Keratinocyte (primary cell): ENCODE results near the gene NDUFAF5. TPM values are rescaled to one million over a fixed set of nuclear protein-coding genes. Genes with fewer than 3 reads are reported as not detected.
A peak's percentile ranks its signal among the peaks of the same experiment; 100 is the strongest.

Experiments
- DNase-seq: peaks from one replicate; pipeline ENCODE4 v3.0.0-alpha.2; 2011; ENCODE audit warnings: low read depth, missing footprints, low spot score
- FAIRE-seq: peaks from 2 replicates; lab custom pipeline; 2011; peaks lifted over from hg19 to GRCh38; lab: Jason Lieb, UNC
- H2AFZ ChIP-seq: 2 replicates; pipeline ENCODE4 v1.6.0; 2012; ENCODE audit warnings: low read length, control low read depth, inconsistent platforms; ENCODE audit not compliant: control insufficient read depth
- H3K27ac ChIP-seq: 2 replicates; pipeline ENCODE4 v1.5.1; 2011; ENCODE audit warnings: low read length; ENCODE audit not compliant: control insufficient read depth, insufficient read depth
- H3K27me3 ChIP-seq: 3 replicates; pipeline ENCODE4 v1.6.0; 2011; ENCODE audit warnings: low read length; ENCODE audit not compliant: control insufficient read depth, insufficient read depth; ENCODE audit errors: extremely low read depth
- H3K36me3 ChIP-seq, 2 experiments: 2 replicates in 1 of 2; 3 replicates in 1 of 2; pipeline ENCODE4 v1.5.1; 2011; ENCODE audit warnings: low read length in 2 of 2, mild to moderate bottlenecking in 1 of 2; ENCODE audit not compliant: control insufficient read depth in 2 of 2, insufficient read depth in 2 of 2; ENCODE audit errors: extremely low read depth in 1 of 2
- H3K4me1 ChIP-seq: 3 replicates; pipeline ENCODE4 v1.5.1; 2011; ENCODE audit warnings: low read length; ENCODE audit not compliant: control insufficient read depth, insufficient read depth; ENCODE audit errors: extremely low read depth
- H3K4me2 ChIP-seq: 3 replicates; pipeline ENCODE4 v1.6.0; 2011; ENCODE audit warnings: low read depth, low read length; ENCODE audit not compliant: control insufficient read depth, insufficient read depth; ENCODE audit errors: extremely low read depth
- H3K4me3 ChIP-seq, 3 experiments: fragments of 200-600 bp in 1 of 3; sonication (generic) in 1 of 3; 2 replicates in 2 of 3; 3 replicates in 1 of 3; pipeline ENCODE4 v1.5.1; 2011 to 2016; ENCODE audit warnings: low read length in 3 of 3, mild to moderate bottlenecking in 3 of 3, control low read depth in 2 of 3, inconsistent platforms in 1 of 3, low read depth in 1 of 3, mixed read lengths in 1 of 3, mixed run types in 1 of 3, moderate library complexity in 1 of 3; ENCODE audit not compliant: control insufficient read depth in 2 of 3, insufficient read depth in 2 of 3; ENCODE audit errors: extremely low read depth in 1 of 3
- H3K79me2 ChIP-seq: 2 replicates; pipeline ENCODE4 v1.6.0; 2012; ENCODE audit warnings: low read length; ENCODE audit not compliant: control insufficient read depth, insufficient read depth
- H3K9ac ChIP-seq: 3 replicates; pipeline ENCODE4 v1.6.0; 2011; ENCODE audit warnings: low read length; ENCODE audit not compliant: control insufficient read depth, insufficient read depth; ENCODE audit errors: extremely low read depth
- H3K9me1 ChIP-seq: 3 replicates; pipeline ENCODE4 v1.6.0; 2011; ENCODE audit warnings: low read length; ENCODE audit not compliant: control insufficient read depth, insufficient read depth; ENCODE audit errors: extremely low read depth
- H3K9me3 ChIP-seq: 2 replicates; pipeline ENCODE4 v1.5.1; 2012; ENCODE audit warnings: low read depth, low read length; ENCODE audit not compliant: control insufficient read depth
- H4K20me1 ChIP-seq: 3 replicates; pipeline ENCODE4 v1.6.0; 2011; ENCODE audit warnings: low read length; ENCODE audit not compliant: control insufficient read depth, insufficient read depth; ENCODE audit errors: extremely low read depth
- CTCF ChIP-seq, 3 experiments: IDR thresholded peaks in 1 of 3; conservative IDR thresholded peaks in 1 of 3; optimal IDR thresholded peaks in 1 of 3; 2 replicates in 2 of 3; 3 replicates in 1 of 3; pipeline versions ENCODE3 to v1.5.1; 2011; ENCODE audit warnings: low read length in 3 of 3, mild to moderate bottlenecking in 3 of 3, moderate library complexity in 2 of 3, control low read depth in 1 of 3, inconsistent platforms in 1 of 3; ENCODE audit not compliant: insufficient read depth in 2 of 3; ENCODE audit errors: extremely low read depth in 1 of 3
- EZH2 ChIP-seq: IDR thresholded peaks from one replicate; pipeline ENCODE4 v1.6.1; 2012; ENCODE audit warnings: inconsistent platforms, mild to moderate bottlenecking, low read length, moderate library complexity
- dilution Hi-C: fragments of 300-500 bp; cut with MboI; formaldehyde crosslinking; loops from one replicate; pipeline ENCODE4 v1.7.0; 2020; ENCODE audit warnings: low sequenced_read_pairs; ENCODE audit not compliant: extremely low pct_ligation_motif_present
- polyA plus RNA-seq, 5 experiments: library from polyadenylated mRNA; depleted of rRNA in 3 of 5; stranded (reverse) in 3 of 5; stranded (forward) in 1 of 5; unstranded in 1 of 5; fragments of >200 nt; gene quantifications; 1 replicate in 1 of 5; 2 replicates in 3 of 5; 3 replicates in 1 of 5; pipeline versions ENCODE4 v1.2.1 to v1.2.3, GENCODE V29; 2011 to 2012; ENCODE audit warnings: missing spikeins in 2 of 5, low read depth in 1 of 5, low replicate concordance in 1 of 5

Gene NDUFAF5
- polyA plus RNA-seq, 1 donor (not counting 4 experiments of a cell fraction or from before 2014, with no cell fraction given), result 26.4 TPM

- Histone ChIP-seq H3K4me2 (no peak overlapping the region), H3K4me1 (peaks cover 11% of the 10 kb centered on the region), H3K79me2 (no peaks in the 10 kb centered on the region), H3K27me3 (no peaks in the 10 kb centered on the region), H3K27ac (no peak overlapping the region), H2AFZ (no peak overlapping the region), H3K4me3 (no peak overlapping the region), H4K20me1 (no peaks in the 10 kb centered on the region), H3K9me1 (no peaks in the 10 kb centered on the region), H3K9me3 (no peaks in the 10 kb centered on the region), H3K9ac (no peak overlapping the region), H3K36me3 (peaks cover 0 to 8% of the 10 kb centered on the region in 2 experiments)
- FAIRE-seq (no peak), DNase-seq (no peak)
- TF ChIP-seq CTCF (optimal IDR thresholded peaks at IDR 0.05 in 1 of 3, IDR thresholded peaks at IDR 0.05 in 1 of 3, conservative IDR thresholded peaks at IDR 0.05 in 1 of 3; ENCODE audit: extremely low read depth in 1 of 3, insufficient read depth in 2 of 3, low read length in 3 of 3), result no peak
- TF ChIP-seq EZH2, result no peak
- dilution Hi-C loops, result no loop called here
Measured at GRCh38 chr20:13755809-13756208, 29.0 kb upstream of the NDUFAF5 start.

- FAIRE-seq (peak; percentile 99), DNase-seq (no peak)
- Histone ChIP-seq H3K27me3 (no peaks in the 10 kb centered on the region), H3K4me1 (peaks cover 11% of the 10 kb centered on the region), H3K79me2 (no peaks in the 10 kb centered on the region), H3K9me1 (no peaks in the 10 kb centered on the region), H3K9ac (no peak overlapping the region), H3K9me3 (no peaks in the 10 kb centered on the region), H2AFZ (peak overlapping the region; percentile 35), H3K4me3 (peak overlapping the region in 1 of 3 experiments; percentile 40), H3K4me2 (peak overlapping the region; percentile 41), H3K36me3 (peaks cover 0 to 8% of the 10 kb centered on the region in 2 experiments), H4K20me1 (no peaks in the 10 kb centered on the region), H3K27ac (peak overlapping the region; percentile 22)
- dilution Hi-C loops, result no loop called here
- TF ChIP-seq CTCF (optimal IDR thresholded peaks at IDR 0.05 in 1 of 3, IDR thresholded peaks at IDR 0.05 in 1 of 3, conservative IDR thresholded peaks at IDR 0.05 in 1 of 3; ENCODE audit: extremely low read depth in 1 of 3, insufficient read depth in 2 of 3, low read length in 3 of 3) (no peak), EZH2 (no peak)
Measured at GRCh38 chr20:13756551-13756950, 28.3 kb upstream of the NDUFAF5 start.
